Neural cell (in vitro differentiated cells): Measurements from ENCODE around the gene SORCS1. TPM values are rescaled to one million over a fixed set of nuclear protein-coding genes. Genes with fewer than 3 reads are reported as not detected.

Source experiments
- H2AFZ ChIP-seq: fragments of 200-600, 300-800 bp; sonication (generic), shearing (Covaris generic); 2 replicates; pipeline ENCODE4 v1.6.0; 2014; ENCODE audit warnings: low read depth, mild to moderate bottlenecking, antibody characterized with exemption, low read length, moderate library complexity
- H3F3A ChIP-seq: fragments of 200-600 bp; shearing (Covaris generic); 2 replicates; pipeline ENCODE4 v1.6.1; 2016; ENCODE audit warnings: mild to moderate bottlenecking, moderate library complexity, mixed read lengths, antibody characterized with exemption, low read length; ENCODE audit not compliant: insufficient read depth, poor library complexity, severe bottlenecking
- H3K27ac ChIP-seq: fragments of 200-600, 300-800 bp; sonication (generic), shearing (Covaris generic); 2 replicates; pipeline ENCODE4 v1.5.1; 2014; ENCODE audit warnings: mild to moderate bottlenecking, low read length, moderate library complexity
- H3K27me3 ChIP-seq: fragments of 300-800, 200-600 bp; sonication (generic), shearing (Covaris generic); 2 replicates; pipeline ENCODE4 v1.6.0; 2014; ENCODE audit warnings: mild to moderate bottlenecking, low read depth, low read length, moderate library complexity; ENCODE audit not compliant: insufficient read depth
- H3K36me3 ChIP-seq: fragments of 300-800, 200-600 bp; sonication (generic), shearing (Covaris generic); 2 replicates; pipeline ENCODE4 v1.5.1; 2014; ENCODE audit warnings: mild to moderate bottlenecking, antibody characterized with exemption, low read length, moderate library complexity; ENCODE audit not compliant: insufficient read depth
- H3K4me2 ChIP-seq: fragments of 300-800, 200-600 bp; sonication (generic), shearing (Covaris generic); 2 replicates; pipeline ENCODE4 v1.6.0; 2014; ENCODE audit warnings: mild to moderate bottlenecking, low read length
- H3K4me3 ChIP-seq: fragments of 300-800, 200-600 bp; sonication (generic), shearing (Covaris generic); 2 replicates; pipeline ENCODE4 v1.5.1; 2014; ENCODE audit warnings: mild to moderate bottlenecking, low read length, moderate library complexity
- H3K79me2 ChIP-seq: fragments of 200-600 bp; shearing (Covaris generic); replicated peaks from 2 replicates; pipeline ENCODE4 v1.6.0; 2014; ENCODE audit warnings: mild to moderate bottlenecking, low read length, moderate library complexity; ENCODE audit not compliant: insufficient read depth
- H3K9ac ChIP-seq: fragments of 300-800, 200-600 bp; sonication (generic), shearing (Covaris generic); 2 replicates; pipeline ENCODE4 v1.6.1; 2016; ENCODE audit warnings: mild to moderate bottlenecking, low read length, mixed read lengths
- H3K9me2 ChIP-seq: fragments of 200-600 bp; shearing (Covaris generic); 2 replicates; pipeline ENCODE4 v1.6.1; 2016; ENCODE audit warnings: mild to moderate bottlenecking, low read length, mixed read lengths; ENCODE audit not compliant: insufficient read depth
- H3K9me3 ChIP-seq: fragments of 200-600, 300-800 bp; sonication (generic), shearing (Covaris generic); 2 replicates; pipeline ENCODE4 v1.6.1; 2016; ENCODE audit warnings: mild to moderate bottlenecking, mixed run types, low read length, moderate library complexity, mixed read lengths
- H4K20me1 ChIP-seq: fragments of 200-600 bp; shearing (Covaris generic); 2 replicates; pipeline ENCODE4 v1.6.1; 2016; ENCODE audit warnings: mild to moderate bottlenecking, mixed run types; ENCODE audit not compliant: insufficient read depth
- EP300 ChIP-seq: fragments of 450-650 bp; conservative IDR thresholded peaks from 2 replicates; pipeline ENCODE4 v1.6.1; 2014; ENCODE audit warnings: antibody characterized with exemption, mild to moderate bottlenecking, moderate library complexity; ENCODE audit not compliant: poor library complexity, severe bottlenecking
- EZH2 ChIP-seq: fragments of 200-600, 300-800 bp; shearing (Covaris generic), sonication (generic); IDR thresholded peaks from 2 replicates; pipeline ENCODE4 v1.6.1; 2014; ENCODE audit warnings: antibody characterized with exemption, low read length, borderline replicate concordance, mild to moderate bottlenecking; ENCODE audit not compliant: insufficient read depth, poor library complexity, severe bottlenecking
- MXI1 ChIP-seq: fragments of 450-650 bp; conservative IDR thresholded peaks from 2 replicates; pipeline ENCODE4 v1.6.1; 2014; ENCODE audit warnings: antibody characterized with exemption, mild to moderate bottlenecking; ENCODE audit not compliant: poor library complexity, severe bottlenecking
- POLR2AphosphoS5 ChIP-seq: IDR thresholded peaks from 2 replicates; pipeline ENCODE4 v1.6.1; 2012
- RAD21 ChIP-seq: fragments of 450-650 bp; conservative IDR thresholded peaks from 2 replicates; pipeline ENCODE4 v1.6.1; 2014; ENCODE audit warnings: antibody characterized with exemption, mild to moderate bottlenecking, moderate library complexity
- SMC3 ChIP-seq: fragments of 450-650 bp; conservative IDR thresholded peaks from 2 replicates; pipeline ENCODE4 v1.6.1; 2014; ENCODE audit warnings: antibody characterized with exemption, mild to moderate bottlenecking, moderate library complexity; ENCODE audit not compliant: poor library complexity
- TAF1 ChIP-seq: IDR thresholded peaks from 2 replicates; pipeline ENCODE4 v1.6.1; 2012; ENCODE audit warnings: low read depth
- polyA plus RNA-seq: library from polyadenylated mRNA; depleted of rRNA; stranded (reverse); fragments of >200 nt; gene quantifications from 2 replicates; pipeline ENCODE4 v1.2.3, GENCODE V29; 2014
- TF ChIP-seq, protein P1 (sequence below): fragments of 450-650 bp; IDR thresholded peaks from 2 replicates; pipeline ENCODE4 v1.5.1; 2014; ENCODE audit warnings: antibody characterized with exemption, mild to moderate bottlenecking, moderate library complexity; ENCODE audit not compliant: poor library complexity, severe bottlenecking
- TF ChIP-seq, protein P2 (sequence below): IDR thresholded peaks from 2 replicates; pipeline ENCODE4 v1.6.1; 2012; ENCODE audit warnings: borderline replicate concordance

SORCS1 gene
- polyA plus RNA-seq, 1 donor from 2014 or later, result 27.0 TPM

DNA sequence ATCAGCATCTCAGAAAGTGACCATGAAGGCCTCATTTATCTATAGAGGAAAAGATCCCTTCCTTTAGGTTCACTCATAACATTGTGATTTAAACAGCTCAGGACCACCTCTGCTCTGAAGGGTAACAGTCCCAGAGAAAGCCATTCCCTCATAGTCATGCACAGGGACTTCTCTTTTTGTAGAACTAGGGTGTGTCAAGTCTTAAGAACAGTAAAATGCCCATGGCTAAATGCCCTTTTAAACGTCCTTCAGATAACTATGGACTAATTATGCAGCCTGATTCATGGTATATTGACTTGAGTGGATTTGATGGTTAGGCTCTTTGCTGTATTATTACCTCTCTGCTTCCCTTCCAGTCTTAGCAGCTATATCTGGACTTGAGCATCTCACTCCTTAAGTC, 337.8 kb downstream of the SORCS1 start:
- H3K27me3 ChIP-seq, result no peaks in the 10 kb centered on the region
- no peak overlapping the region for H3K4me3 ChIP-seq
- no peak for TF ChIP-seq EZH2
- TF ChIP-seq EP300, result no peak
- no peak for TF ChIP-seq POLR2AphosphoS5
- no peak for TF ChIP-seq MXI1
- no peak for TF ChIP-seq RAD21
- TF ChIP-seq TAF1, result no peak
- TF ChIP-seq, protein P1, sequence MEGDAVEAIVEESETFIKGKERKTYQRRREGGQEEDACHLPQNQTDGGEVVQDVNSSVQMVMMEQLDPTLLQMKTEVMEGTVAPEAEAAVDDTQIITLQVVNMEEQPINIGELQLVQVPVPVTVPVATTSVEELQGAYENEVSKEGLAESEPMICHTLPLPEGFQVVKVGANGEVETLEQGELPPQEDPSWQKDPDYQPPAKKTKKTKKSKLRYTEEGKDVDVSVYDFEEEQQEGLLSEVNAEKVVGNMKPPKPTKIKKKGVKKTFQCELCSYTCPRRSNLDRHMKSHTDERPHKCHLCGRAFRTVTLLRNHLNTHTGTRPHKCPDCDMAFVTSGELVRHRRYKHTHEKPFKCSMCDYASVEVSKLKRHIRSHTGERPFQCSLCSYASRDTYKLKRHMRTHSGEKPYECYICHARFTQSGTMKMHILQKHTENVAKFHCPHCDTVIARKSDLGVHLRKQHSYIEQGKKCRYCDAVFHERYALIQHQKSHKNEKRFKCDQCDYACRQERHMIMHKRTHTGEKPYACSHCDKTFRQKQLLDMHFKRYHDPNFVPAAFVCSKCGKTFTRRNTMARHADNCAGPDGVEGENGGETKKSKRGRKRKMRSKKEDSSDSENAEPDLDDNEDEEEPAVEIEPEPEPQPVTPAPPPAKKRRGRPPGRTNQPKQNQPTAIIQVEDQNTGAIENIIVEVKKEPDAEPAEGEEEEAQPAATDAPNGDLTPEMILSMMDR, result no peak
- TF ChIP-seq SMC3, result no peak
- TF ChIP-seq, protein P2, sequence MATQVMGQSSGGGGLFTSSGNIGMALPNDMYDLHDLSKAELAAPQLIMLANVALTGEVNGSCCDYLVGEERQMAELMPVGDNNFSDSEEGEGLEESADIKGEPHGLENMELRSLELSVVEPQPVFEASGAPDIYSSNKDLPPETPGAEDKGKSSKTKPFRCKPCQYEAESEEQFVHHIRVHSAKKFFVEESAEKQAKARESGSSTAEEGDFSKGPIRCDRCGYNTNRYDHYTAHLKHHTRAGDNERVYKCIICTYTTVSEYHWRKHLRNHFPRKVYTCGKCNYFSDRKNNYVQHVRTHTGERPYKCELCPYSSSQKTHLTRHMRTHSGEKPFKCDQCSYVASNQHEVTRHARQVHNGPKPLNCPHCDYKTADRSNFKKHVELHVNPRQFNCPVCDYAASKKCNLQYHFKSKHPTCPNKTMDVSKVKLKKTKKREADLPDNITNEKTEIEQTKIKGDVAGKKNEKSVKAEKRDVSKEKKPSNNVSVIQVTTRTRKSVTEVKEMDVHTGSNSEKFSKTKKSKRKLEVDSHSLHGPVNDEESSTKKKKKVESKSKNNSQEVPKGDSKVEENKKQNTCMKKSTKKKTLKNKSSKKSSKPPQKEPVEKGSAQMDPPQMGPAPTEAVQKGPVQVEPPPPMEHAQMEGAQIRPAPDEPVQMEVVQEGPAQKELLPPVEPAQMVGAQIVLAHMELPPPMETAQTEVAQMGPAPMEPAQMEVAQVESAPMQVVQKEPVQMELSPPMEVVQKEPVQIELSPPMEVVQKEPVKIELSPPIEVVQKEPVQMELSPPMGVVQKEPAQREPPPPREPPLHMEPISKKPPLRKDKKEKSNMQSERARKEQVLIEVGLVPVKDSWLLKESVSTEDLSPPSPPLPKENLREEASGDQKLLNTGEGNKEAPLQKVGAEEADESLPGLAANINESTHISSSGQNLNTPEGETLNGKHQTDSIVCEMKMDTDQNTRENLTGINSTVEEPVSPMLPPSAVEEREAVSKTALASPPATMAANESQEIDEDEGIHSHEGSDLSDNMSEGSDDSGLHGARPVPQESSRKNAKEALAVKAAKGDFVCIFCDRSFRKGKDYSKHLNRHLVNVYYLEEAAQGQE, result no peak
- no peaks in the 10 kb centered on the region for H3K79me2 ChIP-seq
- H3K36me3 ChIP-seq, result no peaks in the 10 kb centered on the region
- H3K27ac ChIP-seq, result no peak overlapping the region
- H3K4me2 ChIP-seq, result no peak overlapping the region
- no peaks in the 10 kb centered on the region for H3F3A ChIP-seq
- no peaks in the 10 kb centered on the region for H4K20me1 ChIP-seq
- H3K9me2 ChIP-seq, result no peaks in the 10 kb centered on the region
- no peaks in the 10 kb centered on the region for H3K9me3 ChIP-seq
- no peak overlapping the region for H2AFZ ChIP-seq
- no peak overlapping the region for H3K9ac ChIP-seq

DNA sequence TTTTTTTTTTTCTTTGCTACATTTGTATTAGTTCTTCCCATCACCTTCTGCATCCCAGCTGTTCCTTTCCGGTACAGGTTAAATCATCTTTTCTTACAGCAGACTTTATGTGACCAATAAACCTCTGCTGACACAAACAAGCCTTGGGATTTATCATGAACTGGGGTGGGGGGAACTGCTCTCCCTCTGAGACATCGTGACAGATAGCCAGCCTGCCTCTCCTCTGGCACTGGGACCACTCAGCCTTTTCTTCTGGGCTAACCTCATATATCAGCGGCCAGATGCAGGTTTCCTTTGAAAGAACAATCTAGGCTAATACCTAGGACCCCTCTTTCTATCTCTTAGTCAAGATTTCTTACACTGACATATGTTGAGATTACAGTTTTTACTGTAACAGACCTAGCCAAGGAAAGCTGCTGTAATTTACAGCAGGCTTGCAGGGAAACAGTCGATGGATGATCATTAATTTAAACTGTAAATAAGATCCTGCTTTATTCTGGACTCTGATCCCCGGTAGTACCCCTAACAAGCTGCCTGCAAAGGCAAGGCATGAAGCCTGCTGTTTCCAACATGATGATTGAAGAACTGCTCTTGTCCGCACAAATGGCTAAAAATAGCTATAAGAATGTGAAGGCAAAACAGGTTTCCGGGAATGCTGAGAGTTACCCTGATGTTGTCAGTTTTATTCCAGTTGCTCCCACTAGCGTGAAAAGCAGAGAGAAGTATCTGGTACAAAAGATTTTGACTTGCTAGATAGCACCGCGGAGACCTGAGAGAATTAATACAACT, 338.7 kb downstream of the SORCS1 start:
- Histone ChIP-seq H2AFZ (no peak overlapping the region), H3K9me3 (no peaks in the 10 kb centered on the region), H3K9ac (no peak overlapping the region), H4K20me1 (no peaks in the 10 kb centered on the region), H3K79me2 (no peaks in the 10 kb centered on the region), H3K4me3 (peak overlapping the region; percentile 6), H3K4me2 (peak overlapping the region; percentile 2), H3K9me2 (no peaks in the 10 kb centered on the region), H3K27me3 (no peaks in the 10 kb centered on the region), H3F3A (no peaks in the 10 kb centered on the region), H3K36me3 (no peaks in the 10 kb centered on the region), H3K27ac (peak overlapping the region; percentile 21)
- TF ChIP-seq MXI1 (no peak), POLR2AphosphoS5 (no peak), TAF1 (no peak), EP300 (no peak), EZH2 (no peak), SMC3 (no peak)
- TF ChIP-seq, protein P2, result peak; percentile 22
